AG09319 (cell line): Measurements from ENCODE around the gene S1PR3.
A peak's percentile ranks its signal among the peaks of the same experiment; 100 is the strongest.

Experiments used
- DNase-seq: peaks from one replicate; pipeline ENCODE4 v3.0.0-alpha.2; 2010; ENCODE audit warnings: low read depth; ENCODE audit errors: extremely low read depth
- TF ChIP-seq, protein P1 (sequence below): IDR thresholded peaks from 2 replicates; pipeline ENCODE4 v1.5.1; 2011; ENCODE audit warnings: low read depth, mild to moderate bottlenecking, inconsistent platforms, low read length, moderate library complexity

Gene S1PR3

DNA sequence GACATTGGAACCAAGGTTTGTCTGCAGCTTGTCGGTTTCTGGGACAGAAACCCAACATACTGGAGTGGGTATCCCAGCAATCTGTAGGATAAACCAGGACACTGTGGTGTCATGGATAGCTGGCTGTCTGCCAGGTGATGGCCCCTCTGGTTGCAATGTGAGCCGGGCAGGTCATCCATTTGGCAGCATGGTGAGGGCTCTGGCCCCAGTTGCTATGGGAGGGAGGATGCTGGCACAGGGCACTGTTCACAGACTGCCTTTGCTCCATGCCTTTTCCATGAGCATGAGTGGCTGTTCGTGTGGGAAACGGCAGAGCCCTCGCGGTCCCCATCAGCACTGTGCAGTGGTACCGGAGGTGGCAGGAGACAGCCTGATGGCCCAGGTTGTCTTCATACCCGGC, 6.4 kb downstream of the S1PR3 start:
- no peak for DNase-seq
- TF ChIP-seq, protein P1, sequence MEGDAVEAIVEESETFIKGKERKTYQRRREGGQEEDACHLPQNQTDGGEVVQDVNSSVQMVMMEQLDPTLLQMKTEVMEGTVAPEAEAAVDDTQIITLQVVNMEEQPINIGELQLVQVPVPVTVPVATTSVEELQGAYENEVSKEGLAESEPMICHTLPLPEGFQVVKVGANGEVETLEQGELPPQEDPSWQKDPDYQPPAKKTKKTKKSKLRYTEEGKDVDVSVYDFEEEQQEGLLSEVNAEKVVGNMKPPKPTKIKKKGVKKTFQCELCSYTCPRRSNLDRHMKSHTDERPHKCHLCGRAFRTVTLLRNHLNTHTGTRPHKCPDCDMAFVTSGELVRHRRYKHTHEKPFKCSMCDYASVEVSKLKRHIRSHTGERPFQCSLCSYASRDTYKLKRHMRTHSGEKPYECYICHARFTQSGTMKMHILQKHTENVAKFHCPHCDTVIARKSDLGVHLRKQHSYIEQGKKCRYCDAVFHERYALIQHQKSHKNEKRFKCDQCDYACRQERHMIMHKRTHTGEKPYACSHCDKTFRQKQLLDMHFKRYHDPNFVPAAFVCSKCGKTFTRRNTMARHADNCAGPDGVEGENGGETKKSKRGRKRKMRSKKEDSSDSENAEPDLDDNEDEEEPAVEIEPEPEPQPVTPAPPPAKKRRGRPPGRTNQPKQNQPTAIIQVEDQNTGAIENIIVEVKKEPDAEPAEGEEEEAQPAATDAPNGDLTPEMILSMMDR: no peak

DNA sequence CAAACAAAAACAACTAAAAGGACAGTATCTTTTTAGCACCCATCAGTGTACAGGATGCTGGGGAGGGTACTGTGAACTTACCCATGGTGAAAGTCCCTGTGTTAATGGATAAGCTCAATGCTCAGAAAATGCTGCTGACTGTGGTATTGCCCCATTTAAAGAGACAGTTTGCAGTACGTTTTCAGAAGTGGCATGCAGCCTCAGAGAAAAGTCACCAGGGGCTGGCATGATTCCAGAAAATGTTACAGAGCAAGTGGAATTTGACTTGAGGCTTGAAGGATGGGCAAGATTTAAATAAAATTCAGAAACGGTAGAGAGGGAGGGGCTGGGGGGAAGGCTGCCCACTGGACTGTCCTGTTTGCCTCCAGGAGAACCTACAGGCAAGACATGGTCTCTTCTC, 7.2 kb downstream of the S1PR3 start:
- TF ChIP-seq, protein P1: no peak
- DNase-seq: no peak

DNA sequence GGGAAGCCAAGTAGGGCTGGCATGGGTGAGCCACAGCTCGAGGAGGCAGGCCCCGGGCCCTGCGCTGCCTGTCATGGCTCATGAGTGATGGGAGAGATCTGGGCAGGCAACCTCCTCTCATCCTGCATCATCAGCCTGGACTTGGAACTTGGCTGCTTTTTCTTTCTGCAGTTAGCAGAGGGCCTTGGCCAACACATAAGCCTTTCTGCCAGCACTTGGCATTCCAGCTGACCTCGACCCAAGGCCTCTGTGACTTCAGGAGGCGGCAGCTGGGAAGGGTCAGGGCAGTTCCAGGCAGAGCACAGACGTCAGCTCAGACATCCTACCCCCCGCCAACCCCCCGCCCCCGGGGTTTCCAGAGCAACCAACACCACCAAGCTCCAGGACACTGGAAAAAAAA, 7.6 kb downstream of the S1PR3 start:
- no peak for DNase-seq
- TF ChIP-seq, protein P1: no peak

DNA sequence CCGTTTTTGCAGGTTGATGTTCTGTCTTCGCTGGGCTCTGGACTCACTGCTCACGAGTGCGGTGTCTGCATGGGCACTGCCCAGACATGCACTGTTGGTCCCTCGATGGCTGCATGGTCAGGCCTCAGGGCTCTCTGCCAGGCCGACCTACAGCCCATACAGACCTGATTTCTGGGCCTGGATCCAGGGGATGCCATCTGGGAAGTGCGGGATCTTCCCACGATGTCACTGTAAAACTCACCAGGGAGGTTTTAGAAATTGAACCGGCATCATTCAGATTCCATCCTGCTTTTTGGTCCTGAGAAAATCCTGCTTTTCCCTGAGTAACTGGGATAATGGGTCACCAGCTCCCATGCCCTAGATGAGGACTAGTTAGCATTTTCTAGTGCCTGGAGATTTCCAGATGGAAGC, 9.1 kb downstream of the S1PR3 start:
- TF ChIP-seq, protein P1: no peak
- DNase-seq: no peak

DNA sequence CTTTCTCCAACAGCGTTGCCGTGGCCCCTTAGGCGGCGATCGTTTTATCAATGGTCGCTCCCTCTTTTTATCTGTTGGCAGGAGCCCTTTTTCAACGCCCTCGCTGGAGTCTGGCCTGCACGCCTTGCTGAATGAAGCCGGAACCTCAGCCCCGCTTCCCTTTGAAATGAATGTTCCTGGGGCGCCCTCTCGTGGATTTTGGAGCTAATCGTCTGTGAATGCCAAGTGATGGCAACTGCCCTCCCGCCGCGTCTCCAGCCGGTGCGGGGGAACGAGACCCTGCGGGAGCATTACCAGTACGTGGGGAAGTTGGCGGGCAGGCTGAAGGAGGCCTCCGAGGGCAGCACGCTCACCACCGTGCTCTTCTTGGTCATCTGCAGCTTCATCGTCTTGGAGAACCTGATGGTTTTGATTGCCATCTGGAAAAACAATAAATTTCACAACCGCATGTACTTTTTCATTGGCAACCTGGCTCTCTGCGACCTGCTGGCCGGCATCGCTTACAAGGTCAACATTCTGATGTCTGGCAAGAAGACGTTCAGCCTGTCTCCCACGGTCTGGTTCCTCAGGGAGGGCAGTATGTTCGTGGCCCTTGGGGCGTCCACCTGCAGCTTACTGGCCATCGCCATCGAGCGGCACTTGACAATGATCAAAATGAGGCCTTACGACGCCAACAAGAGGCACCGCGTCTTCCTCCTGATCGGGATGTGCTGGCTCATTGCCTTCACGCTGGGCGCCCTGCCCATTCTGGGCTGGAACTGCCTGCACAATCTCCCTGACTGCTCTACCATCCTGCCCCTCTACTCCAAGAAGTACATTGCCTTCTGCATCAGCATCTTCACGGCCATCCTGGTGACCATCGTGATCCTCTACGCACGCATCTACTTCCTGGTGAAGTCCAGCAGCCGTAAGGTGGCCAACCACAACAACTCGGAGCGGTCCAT, 10.0 kb downstream of the S1PR3 start:
- TF ChIP-seq, protein P1: peak; percentile 74
- DNase-seq: peak; percentile 64

DNA sequence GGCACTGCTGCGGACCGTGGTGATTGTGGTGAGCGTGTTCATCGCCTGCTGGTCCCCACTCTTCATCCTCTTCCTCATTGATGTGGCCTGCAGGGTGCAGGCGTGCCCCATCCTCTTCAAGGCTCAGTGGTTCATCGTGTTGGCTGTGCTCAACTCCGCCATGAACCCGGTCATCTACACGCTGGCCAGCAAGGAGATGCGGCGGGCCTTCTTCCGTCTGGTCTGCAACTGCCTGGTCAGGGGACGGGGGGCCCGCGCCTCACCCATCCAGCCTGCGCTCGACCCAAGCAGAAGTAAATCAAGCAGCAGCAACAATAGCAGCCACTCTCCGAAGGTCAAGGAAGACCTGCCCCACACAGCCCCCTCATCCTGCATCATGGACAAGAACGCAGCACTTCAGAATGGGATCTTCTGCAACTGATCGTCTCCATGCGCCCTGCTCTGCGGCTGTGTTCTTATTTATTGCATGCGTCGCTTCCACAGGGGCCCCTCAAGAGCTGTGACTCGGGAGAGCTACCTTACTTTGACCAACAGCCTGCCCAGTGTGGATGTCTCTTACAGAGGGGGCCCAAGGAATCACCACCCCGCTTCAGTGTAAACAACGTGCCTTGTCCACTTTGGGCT, 10.8 kb downstream of the S1PR3 start:
- TF ChIP-seq, protein P1: no peak
- DNase-seq: no peak

DNA sequence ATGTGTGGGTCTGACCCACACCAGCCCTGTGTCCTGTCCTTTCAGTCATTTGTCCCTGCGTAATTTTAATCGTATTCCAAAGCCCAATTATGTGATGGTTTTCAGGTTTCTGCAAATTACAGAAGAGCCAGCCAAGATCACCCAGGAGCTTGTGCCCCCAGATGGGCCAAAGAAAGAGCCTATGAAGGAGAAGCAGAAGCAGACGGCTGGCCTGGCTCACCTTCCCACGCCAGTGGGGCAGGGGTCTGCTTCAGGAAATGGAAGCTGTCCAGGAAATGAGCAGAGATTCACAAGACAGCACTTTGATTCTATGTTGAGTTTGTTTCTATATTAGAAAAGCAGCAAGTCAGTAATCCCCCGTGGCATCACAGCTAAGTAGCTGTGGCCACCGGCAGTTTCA, 11.7 kb downstream of the S1PR3 start:
- no peak for DNase-seq
- TF ChIP-seq, protein P1: no peak
